Uterus (tissue), 2 donors: ENCODE data around the gene PACS1.

Experiments
- CTCF ChIP-seq, 4 experiments: fragments of 200-600 bp in 2 of 4; fragments of 450-650 bp in 2 of 4; sonication (generic) in 2 of 4; IDR thresholded peaks; one replicate each; pipeline ENCODE4 v1.5.1; 2016 to 2019; ENCODE audit warnings: antibody characterized with exemption in 4 of 4, mild to moderate bottlenecking in 2 of 4, moderate library complexity in 1 of 4
- POLR2A ChIP-seq, 2 donors: fragments of 450-650 bp; IDR thresholded peaks; one replicate each; pipeline ENCODE4 v1.6.1; 2016; ENCODE audit warnings: antibody characterized with exemption in 2 of 2, mild to moderate bottlenecking in 1 of 2, moderate library complexity in 1 of 2

DNA sequence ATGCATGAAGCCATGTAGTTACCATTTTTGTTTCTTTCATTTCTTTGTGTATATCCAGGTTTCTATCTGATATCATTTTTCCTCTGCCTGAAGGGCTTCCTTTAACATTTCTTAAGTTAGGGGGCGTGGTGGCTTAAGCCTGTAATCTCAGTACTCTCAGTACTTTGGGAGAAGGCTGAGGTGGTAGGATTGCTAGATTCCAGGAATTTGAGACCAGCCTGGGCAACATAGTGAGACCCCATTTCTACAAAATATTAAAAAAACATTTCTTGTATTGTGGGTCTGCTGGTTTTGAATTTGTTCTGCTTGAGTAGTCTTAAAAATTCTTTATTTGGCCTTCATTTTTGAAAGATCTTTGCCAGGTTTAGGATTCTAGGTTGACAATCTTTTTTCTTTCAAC is 5.5 kb upstream of the PACS1 start:
- TF ChIP-seq CTCF (IDR thresholded peaks at IDR 0.05): no peak
- TF ChIP-seq POLR2A (IDR thresholded peaks at IDR 0.05): no peak
